ENCODE measurements around the gene TIMM8B. TPM values are rescaled to one million over a fixed set of nuclear protein-coding genes. Genes with fewer than 3 reads are reported as not detected.

The TIMM8B gene
- total RNA-seq, 1 experiment from 2014 or later: 62.1 TPM

DNA sequence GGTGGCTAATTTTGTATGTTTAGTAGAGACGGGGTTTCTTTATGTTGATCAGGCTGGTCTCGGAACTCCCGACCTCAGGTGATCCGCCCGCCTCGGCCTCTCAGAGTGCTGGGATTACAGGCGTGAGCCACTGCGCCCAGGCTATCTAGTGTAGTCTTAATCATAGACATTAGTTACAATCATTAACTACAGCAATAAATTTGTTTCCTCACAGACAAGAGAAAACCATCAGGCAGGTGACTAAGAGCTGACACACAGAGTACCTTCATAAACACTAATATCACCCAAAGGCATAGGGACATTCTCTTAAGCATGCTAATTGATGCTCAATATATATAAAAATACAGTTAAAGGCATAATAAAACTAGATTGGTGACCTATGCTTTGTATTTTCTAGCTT lies 19.5 kb upstream of the TIMM8B start:
- BruUV-seq (replicated peaks): no TSS peak
- RAD21 ChIA-PET (ENCODE audit: low non-redundant PET in 1 of 2, low total read pairs in 2 of 2, uncharacterized antibody in 2 of 2, unreplicated experiment in 2 of 2): no interaction called here
- no peaks in the 10 kb centered on the region for H3K36me3 ChIP-seq (ENCODE audit: control insufficient read depth in 1 of 2, insufficient read depth in 2 of 2, low read length in 2 of 2)
- DNase-seq (ENCODE audit: low read depth, low spot score) (no peak), ATAC-seq (peak; percentile 82)
- TF ChIP-seq JUND (IDR thresholded peaks at IDR 0.05) (peak; percentile 34; the same call in 1 of the 2 replicates), TCF7L2 (IDR thresholded peaks at IDR 0.05; ENCODE audit: borderline replicate concordance, extremely low read depth, insufficient read depth, insufficient read length) (no peak), ZNF274 (IDR thresholded peaks at IDR 0.05; ENCODE audit: low read depth, low read length) (no peak), RAD21 (IDR thresholded peaks at IDR 0.05; ENCODE audit: low read depth) (no peak), FOSL1 (IDR thresholded peaks at IDR 0.05; ENCODE audit: low read depth) (peak; percentile 69), CBX3 (IDR thresholded peaks at IDR 0.05; ENCODE audit: low read depth) (0 out of 2 replicates have a peak, but pooled peaks have one; percentile 22), SP1 (IDR thresholded peaks at IDR 0.05; ENCODE audit: low read depth) (0 out of 2 replicates have a peak, but pooled peaks have one; percentile 23), EZH2phosphoT487 (IDR thresholded peaks at IDR 0.05; ENCODE audit: borderline replicate concordance) (no peak)
- TF ChIP-seq, protein P1, sequence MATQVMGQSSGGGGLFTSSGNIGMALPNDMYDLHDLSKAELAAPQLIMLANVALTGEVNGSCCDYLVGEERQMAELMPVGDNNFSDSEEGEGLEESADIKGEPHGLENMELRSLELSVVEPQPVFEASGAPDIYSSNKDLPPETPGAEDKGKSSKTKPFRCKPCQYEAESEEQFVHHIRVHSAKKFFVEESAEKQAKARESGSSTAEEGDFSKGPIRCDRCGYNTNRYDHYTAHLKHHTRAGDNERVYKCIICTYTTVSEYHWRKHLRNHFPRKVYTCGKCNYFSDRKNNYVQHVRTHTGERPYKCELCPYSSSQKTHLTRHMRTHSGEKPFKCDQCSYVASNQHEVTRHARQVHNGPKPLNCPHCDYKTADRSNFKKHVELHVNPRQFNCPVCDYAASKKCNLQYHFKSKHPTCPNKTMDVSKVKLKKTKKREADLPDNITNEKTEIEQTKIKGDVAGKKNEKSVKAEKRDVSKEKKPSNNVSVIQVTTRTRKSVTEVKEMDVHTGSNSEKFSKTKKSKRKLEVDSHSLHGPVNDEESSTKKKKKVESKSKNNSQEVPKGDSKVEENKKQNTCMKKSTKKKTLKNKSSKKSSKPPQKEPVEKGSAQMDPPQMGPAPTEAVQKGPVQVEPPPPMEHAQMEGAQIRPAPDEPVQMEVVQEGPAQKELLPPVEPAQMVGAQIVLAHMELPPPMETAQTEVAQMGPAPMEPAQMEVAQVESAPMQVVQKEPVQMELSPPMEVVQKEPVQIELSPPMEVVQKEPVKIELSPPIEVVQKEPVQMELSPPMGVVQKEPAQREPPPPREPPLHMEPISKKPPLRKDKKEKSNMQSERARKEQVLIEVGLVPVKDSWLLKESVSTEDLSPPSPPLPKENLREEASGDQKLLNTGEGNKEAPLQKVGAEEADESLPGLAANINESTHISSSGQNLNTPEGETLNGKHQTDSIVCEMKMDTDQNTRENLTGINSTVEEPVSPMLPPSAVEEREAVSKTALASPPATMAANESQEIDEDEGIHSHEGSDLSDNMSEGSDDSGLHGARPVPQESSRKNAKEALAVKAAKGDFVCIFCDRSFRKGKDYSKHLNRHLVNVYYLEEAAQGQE (IDR thresholded peaks at IDR 0.05; ENCODE audit: low read depth): no peak
- TF ChIP-seq, protein P2, sequence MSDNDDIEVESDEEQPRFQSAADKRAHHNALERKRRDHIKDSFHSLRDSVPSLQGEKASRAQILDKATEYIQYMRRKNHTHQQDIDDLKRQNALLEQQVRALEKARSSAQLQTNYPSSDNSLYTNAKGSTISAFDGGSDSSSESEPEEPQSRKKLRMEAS (IDR thresholded peaks at IDR 0.05): no peak
- H3K4me3 ChIP-seq (replicated peaks in 1 of 2; ENCODE audit: low read depth in 1 of 2, low read length in 2 of 2): 0 out of 4 replicates have a peak overlapping the region, but pooled peaks of 1 of the 2 experiments have one; percentile 24
- CTCF ChIA-PET: interaction anchor here (1.2 kb wide), 1 partner anchor 174 kb away, joined by 3 read pairs; no protein-coding TSS in a partner anchor
- no peaks in the 10 kb centered on the region for H3K27me3 ChIP-seq (ENCODE audit: insufficient read depth, low read length)
- no peak overlapping the region for H2AFZ ChIP-seq (ENCODE audit: low read depth, low read length, poor library complexity, severe bottlenecking)
- H3K9me3 ChIP-seq (ENCODE audit: control insufficient read depth in 1 of 2, insufficient read depth in 1 of 2, low read depth in 1 of 2, low read length in 2 of 2): no peaks in the 10 kb centered on the region
- POLR2A ChIA-PET: no interaction called here
- no peaks in the 10 kb centered on the region for H4K20me1 ChIP-seq (ENCODE audit: insufficient read depth)
- H3K9ac ChIP-seq (ENCODE audit: low read length): peak overlapping the region; percentile 34; the same call in 1 of the 2 replicates
- peak overlapping the region; percentile 62 for H3K4me2 ChIP-seq (ENCODE audit: low read length)
- H3K79me2 ChIP-seq (ENCODE audit: insufficient read depth, low read length): no peaks in the 10 kb centered on the region
- H3K9me2 ChIP-seq (ENCODE audit: insufficient read depth): no peaks in the 10 kb centered on the region
- H3K4me1 ChIP-seq (ENCODE audit: control insufficient read depth in 1 of 2, insufficient read depth in 2 of 2, low read length in 2 of 2): peaks cover 5 to 35% of the 10 kb centered on the region in 2 experiments; a peak in 3 of 4 replicates
- intact Hi-C loops (cut with micrococcal nuclease): no loop called here
- H3K27ac ChIP-seq (ENCODE audit: low read depth, low read length): no peak overlapping the region; the same call in 1 of the 2 replicates

Data from HCT116 (cell line).